Stimulated activated CD4-positive, alpha-beta T cell treated with anti-CD3 and anti-CD28 coated beads, Interleukin-12 subunit alpha, Interleukin-12 subunit beta, amount 100 ng/mL, for 24 hours (primary cell): ENCODE measurements around the gene EXD3.
"Not testable (repeated sequence)": the region's sequence is repeated elsewhere in the genome, so short reads cannot be mapped to it uniquely, and the experiment has no call there.

Source experiments
- DNase-seq, 2 experiments: peaks; one replicate each; pipeline ENCODE4 v3.0.0-alpha.2; 2020; ENCODE audit warnings: low read depth in 2 of 2

The EXD3 gene

GRCh38 chr9:137459152-137459600 is 36.2 kb upstream of the EXD3 start, which contains the start of gene NSMF:
Gene NSMF, minus strand, starts transcription at chr9:137459334. Its CDS starts 232 bp downstream, at chr9:137459102.
- DNase-seq, result peak; percentile 83 to 91

DNA sequence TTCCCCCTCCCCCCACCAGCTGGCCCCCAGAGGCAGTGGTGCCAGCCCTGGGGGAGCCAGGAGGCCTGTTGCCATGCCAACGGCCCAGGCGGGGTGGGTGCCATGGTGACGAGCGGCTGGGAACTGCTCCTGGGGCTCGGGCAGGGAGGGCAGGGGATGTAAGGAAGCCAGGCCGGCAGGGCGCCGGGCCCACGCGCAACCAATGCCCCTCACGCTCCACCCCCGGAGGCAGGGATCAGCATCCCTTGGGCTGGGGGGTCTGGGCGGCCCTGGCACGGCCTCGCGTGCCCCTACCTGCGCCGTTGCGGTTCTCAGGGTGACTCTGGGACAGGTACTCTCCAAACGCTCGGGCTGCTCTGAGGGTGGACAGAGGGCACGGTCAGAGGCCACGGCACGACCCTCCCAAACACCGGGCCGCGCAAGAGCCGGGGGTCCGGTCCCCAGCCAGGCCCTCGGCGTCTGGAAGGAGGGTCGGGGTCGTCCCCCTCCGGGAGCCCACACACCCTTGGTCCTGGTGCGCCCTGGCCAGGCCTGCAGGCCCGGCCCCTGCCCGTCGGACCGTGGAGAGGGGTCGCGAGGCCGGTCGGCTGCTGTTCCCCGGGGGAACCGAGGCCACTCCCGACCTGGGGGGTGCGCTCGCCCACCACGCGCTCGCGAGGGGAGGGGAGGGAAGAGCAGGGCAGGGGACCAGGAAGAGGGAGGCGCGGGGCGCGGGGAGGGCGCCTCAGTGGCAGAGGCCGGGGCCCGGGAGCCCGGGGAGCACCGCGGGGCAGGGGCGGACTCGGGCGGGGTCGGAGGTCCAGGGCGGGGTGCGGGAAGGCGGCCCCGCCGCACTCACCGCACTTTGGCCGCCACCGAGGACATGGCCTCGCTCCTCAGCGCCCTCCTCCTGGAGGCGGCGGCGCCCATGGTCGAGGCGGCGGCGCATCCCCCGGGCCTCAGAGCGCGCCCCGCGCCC is 35.5 kb upstream of the EXD3 start:
- no peak for DNase-seq

- no peak for DNase-seq
These were observed 34.6 kb upstream of the EXD3 start for GRCh38 chr9:137457406-137458193.

GRCh38 chr9:137456864-137457405 is 34.0 kb upstream of the EXD3 start:
- no peak for DNase-seq

DNA sequence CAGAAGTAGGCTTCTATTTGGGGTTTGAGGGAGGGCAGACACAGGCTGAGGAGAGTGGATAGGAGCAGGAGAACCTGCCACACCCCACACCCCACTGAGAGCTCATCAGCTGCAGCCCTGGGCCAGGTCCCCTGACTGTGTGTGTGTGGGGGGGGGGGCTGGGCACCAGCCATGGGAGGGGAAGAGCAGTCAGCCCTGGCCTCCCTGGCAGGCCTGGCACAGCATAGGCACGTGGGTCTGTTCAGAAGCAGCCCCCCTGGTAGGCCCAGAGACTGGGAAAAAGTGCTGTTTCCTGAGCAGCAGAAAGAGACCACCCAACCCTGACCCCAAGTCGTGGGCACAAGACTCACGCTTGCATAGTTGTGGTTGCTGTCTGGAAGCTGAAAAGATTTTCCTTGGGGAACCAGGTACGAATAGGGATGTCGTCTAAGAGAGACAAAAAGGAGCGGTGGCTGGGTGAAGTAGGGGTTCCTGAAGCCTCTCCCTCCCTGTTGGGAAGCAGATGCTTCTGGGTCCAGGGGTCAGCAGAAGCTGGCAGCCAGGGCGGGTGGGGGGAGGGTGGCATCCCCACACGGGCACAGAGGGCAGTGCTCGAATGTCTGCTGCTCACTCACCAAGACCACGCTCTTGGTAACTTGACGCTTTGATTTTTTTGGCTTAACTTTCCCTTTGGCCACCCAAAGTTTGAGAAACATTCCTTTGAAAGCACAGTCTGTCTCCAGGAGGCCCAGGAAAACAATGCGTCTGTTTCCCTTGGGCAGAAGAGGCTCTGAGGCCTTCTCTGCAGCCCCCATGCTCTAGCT is 33.3 kb upstream of the EXD3 start:
- DNase-seq, result no peak

GRCh38 chr9:137455359-137455991 is 32.5 kb upstream of the EXD3 start:
- no peak for DNase-seq

- DNase-seq, result no peak
These were observed 31.8 kb upstream of the EXD3 start for GRCh38 chr9:137454597-137455358.

GRCh38 chr9:137454145-137454596 is 31.2 kb upstream of the EXD3 start:
- no peak for DNase-seq

DNA sequence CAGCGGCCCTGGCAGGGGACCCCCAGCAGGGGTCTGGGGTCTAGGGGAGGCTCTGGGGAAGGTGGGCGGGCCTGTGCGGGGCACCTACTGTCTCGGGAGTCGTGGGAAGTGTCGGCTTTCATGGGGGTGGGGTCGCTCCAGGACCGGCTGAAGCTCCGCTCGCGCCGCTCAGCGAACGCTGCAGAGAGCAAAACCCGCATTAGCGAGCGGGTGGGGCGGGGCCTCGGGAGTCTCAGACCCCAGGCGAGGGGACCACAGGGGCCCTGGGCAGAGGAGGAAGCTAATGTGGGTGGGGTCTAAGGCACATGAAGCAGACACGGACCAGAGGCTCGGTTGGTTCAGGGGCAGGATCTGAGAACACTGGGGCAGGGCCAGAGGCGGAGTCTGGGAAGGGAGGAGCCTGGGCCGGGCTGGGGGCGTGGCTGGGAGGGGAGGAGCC is 30.7 kb upstream of the EXD3 start:
- DNase-seq, result peak; percentile 46 to 50

DNA sequence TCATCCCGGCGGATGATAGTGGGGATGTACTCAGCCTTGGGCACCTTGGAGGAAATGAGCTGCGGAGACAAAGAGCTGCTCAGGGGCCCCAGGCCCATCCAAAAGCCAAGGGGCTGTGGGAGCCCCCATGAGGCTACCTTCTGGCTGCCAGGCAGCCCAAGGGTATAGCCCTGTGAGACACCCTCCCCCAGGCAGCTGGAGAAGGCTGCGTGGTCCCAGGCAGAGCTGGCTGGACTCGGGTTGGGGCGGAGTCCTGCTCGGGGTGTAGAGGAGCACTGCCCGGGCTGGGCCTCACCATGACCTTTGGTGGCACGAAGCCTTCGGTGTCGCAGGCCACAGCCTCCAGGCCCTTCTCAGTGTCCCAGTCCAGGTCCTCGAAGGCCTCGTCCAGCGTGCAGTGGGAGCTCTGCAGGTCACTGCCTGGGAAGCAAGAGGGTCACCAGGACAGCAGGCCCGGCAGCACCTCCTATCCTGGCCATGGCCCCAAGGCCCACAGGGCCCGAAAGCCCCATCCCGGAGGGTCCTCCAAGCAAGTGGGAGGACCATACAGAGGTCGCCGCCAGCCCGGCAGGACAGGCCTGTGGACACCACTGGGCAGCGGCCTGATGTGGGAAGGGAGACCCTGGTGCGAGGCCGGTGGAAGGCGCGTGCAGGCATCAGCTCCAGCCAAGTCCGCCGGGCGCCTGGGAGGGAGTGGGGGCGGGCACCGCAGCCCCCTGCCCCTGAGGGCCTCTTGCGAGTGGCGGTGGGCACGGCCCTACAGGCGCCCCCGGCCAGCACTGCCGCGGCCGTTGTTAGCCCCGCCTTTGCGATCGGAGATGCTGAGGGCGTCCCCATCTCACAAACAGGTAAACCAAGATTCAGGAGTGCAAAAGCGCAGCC is 30.0 kb upstream of the EXD3 start:
- no peak for DNase-seq

- no peak for DNase-seq
These were observed 29.2 kb upstream of the EXD3 start for GRCh38 chr9:137452006-137452760.

DNA sequence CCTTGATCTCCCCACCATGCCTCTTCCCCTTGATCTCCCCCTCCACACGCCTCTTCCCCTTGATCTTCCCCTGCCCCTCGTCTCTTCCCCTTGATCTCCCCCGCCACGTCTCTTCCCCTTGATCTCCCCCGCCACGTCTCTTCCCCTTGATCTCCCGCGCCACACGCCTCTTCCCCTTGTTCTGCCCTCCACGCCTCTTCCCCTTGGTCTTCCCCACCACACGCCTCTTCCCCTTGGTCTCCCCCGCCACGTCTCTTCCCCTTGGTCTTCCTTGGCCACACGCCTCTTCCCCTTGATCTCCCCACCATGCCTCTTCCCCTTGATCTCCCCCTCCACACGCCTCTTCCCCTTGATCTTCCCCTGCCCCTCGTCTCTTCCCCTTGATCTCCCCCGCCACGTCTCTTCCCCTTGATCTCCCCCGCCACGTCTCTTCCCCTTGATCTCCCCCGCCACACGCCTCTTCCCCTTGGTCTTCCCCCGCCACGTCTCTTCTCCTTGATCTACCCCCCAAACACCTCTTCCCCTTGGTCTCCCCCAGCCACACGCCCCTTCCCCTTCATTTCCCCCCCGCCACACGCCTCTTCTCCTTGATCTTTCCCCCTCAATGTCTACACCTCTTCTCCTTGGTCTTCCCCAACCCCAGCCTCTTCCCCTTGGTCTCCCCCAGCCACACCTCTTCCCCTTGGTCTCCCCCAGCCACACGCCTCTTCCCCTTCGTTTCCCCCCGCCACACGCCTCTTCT is 28.5 kb upstream of the EXD3 start:
- not testable (repeated sequence) for DNase-seq

- not testable (repeated sequence) for DNase-seq
These were observed 27.7 kb upstream of the EXD3 start for GRCh38 chr9:137450539-137451222.

GRCh38 chr9:137449931-137450538 is 27.1 kb upstream of the EXD3 start:
- DNase-seq, result no peak

DNA sequence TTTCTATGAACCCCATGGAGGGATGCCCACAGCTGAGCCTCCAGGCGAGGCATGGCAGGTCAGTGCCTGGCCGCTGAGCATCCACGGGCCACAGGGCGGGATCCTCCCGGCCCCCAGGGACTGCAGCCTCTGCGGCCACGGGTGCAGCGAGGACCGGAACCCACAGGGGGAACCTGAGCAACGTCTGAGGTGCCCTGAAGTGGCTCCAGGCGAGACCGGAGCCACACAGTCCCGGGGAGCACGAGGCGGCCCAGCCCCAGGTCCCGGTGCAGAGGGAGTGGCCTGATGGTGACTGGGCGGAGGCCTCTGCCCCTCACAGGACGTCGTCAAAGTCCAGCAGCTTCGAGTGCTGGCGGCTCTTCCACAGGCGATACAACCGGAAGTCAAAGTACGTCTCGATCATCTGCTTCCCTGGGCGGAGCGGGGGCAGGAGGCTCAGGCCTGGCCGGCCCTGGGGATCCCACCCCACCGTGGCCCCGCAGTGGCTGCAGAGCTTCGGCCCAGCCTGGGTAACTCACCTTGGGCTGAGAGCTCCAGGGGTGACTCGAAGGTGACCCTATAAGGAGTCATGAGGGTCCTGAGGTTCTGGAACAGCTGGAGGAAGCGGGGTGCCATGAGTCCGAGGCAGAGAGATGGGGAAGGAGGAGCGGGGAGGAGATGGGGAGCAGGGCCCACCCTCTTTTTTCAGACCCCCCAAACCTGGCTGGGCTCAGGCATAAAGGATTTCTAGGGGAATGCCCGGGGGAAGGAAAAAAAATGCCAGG is 26.3 kb upstream of the EXD3 start:
- no peak for DNase-seq

DNA sequence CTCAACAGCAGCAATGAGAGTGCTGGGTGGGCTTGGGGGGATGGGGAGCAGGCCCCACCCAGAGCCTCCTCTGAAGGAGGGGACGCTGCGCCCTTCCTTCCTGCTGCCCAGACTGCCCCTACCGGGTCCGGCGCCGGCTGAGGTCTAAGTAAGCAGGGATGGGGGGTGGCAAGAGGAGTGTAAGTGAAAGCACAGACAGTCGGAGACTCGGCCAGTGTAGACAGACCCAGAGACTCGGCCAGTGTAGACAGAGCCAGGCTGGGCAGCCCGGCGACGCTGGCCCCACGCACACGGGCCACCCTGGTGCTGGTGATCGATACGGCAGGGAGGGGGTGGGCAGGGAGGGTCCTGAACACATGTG is 25.6 kb upstream of the EXD3 start:
- no peak for DNase-seq
